SK-N-MC (cell line): ENCODE data around the gene SSPN.

ENCODE experiments used
- DNase-seq: peaks from one replicate; pipeline ENCODE4 v3.0.0-alpha.2; 2011; ENCODE audit warnings: low read depth, low spot score
- H3K27ac ChIP-seq: fragments of 200-600 bp; sonication (generic); 2 replicates; pipeline ENCODE4 v1.5.1; 2016; ENCODE audit warnings: mixed run types
- H3K36me3 ChIP-seq: fragments of 200-600 bp; sonication (generic); 2 replicates; pipeline ENCODE4 v1.6.1; 2017; ENCODE audit warnings: antibody characterized with exemption, low read length, mixed read lengths; ENCODE audit not compliant: insufficient read depth
- H3K4me3 ChIP-seq: fragments of 200-600 bp; sonication (generic); 2 replicates; pipeline ENCODE4 v1.5.1; 2016
- H3K9ac ChIP-seq: fragments of 200-600 bp; sonication (generic); 2 replicates; pipeline ENCODE4 v1.8.0; 2017; ENCODE audit warnings: mixed run types, mixed read lengths; ENCODE audit not compliant: insufficient read length
- H3K9me3 ChIP-seq: fragments of 200-600 bp; sonication (generic); 2 replicates; pipeline ENCODE4 v1.6.1; 2017; ENCODE audit warnings: low read depth, mild to moderate bottlenecking, antibody characterized with exemption, low read length, moderate library complexity, mixed read lengths
- EZH2 ChIP-seq: fragments of 200-600 bp; sonication (generic); IDR thresholded peaks from one replicate; pipeline ENCODE4 v1.6.1; 2017; ENCODE audit warnings: antibody characterized with exemption
- FOXP2 ChIP-seq: optimal IDR thresholded peaks from 2 replicates; pipeline ENCODE3; 2011; ENCODE audit warnings: mild to moderate bottlenecking, moderate library complexity; ENCODE audit not compliant: insufficient read depth; ENCODE audit errors: extremely low read length, control extremely low read depth
- POLR2AphosphoS5 ChIP-seq: IDR thresholded peaks from 2 replicates; pipeline ENCODE4 v1.6.1; 2012; ENCODE audit warnings: mild to moderate bottlenecking, low read depth, low read length, borderline replicate concordance

Gene SSPN

GRCh38 chr12:26179826-26180225 lies 15.5 kb upstream of the SSPN start:
- H3K9me3 ChIP-seq: no peaks in the 10 kb centered on the region
- H3K9ac ChIP-seq: no peak overlapping the region
- DNase-seq: no peak
- H3K4me3 ChIP-seq: no peak overlapping the region
- TF ChIP-seq EZH2: no peak
- no peak overlapping the region for H3K27ac ChIP-seq
- H3K36me3 ChIP-seq: no peaks in the 10 kb centered on the region

- H3K9ac ChIP-seq: no peak overlapping the region
- H3K36me3 ChIP-seq: no peaks in the 10 kb centered on the region
- H3K27ac ChIP-seq: no peak overlapping the region
- H3K4me3 ChIP-seq: no peak overlapping the region
- TF ChIP-seq EZH2: no peak
- TF ChIP-seq FOXP2: no peak
- no peak for TF ChIP-seq POLR2AphosphoS5
- DNase-seq: no peak
- no peaks in the 10 kb centered on the region for H3K9me3 ChIP-seq
Observed at GRCh38 chr12:26182377-26182776, 13.0 kb upstream of the SSPN start.

- no peak for TF ChIP-seq POLR2AphosphoS5
- no peak for TF ChIP-seq FOXP2
- TF ChIP-seq EZH2: no peak
- no peaks in the 10 kb centered on the region for H3K36me3 ChIP-seq
Observed at GRCh38 chr12:26185532-26186320, 9.6 kb upstream of the SSPN start.

GRCh38 chr12:26187014-26187798 lies 8.2 kb upstream of the SSPN start:
- Histone ChIP-seq H3K9me3 (no peaks in the 10 kb centered on the region), H3K9ac (no peak overlapping the region), H3K36me3 (no peaks in the 10 kb centered on the region), H3K27ac (no peak overlapping the region), H3K4me3 (no peak overlapping the region)
- DNase-seq: no peak
- no peak for TF ChIP-seq POLR2AphosphoS5

More at GRCh38 chr12:26185532-26186320, 9.6 kb upstream of the SSPN start:
- no peak overlapping the region for H3K27ac ChIP-seq
- H3K9me3 ChIP-seq: no peaks in the 10 kb centered on the region
- H3K9ac ChIP-seq: no peak overlapping the region
- no peak overlapping the region for H3K4me3 ChIP-seq
- DNase-seq: no peak

- Histone ChIP-seq H3K4me3 (no peak overlapping the region), H3K36me3 (no peaks in the 10 kb centered on the region)
Observed at GRCh38 chr12:26188127-26188526, 7.2 kb upstream of the SSPN start.

GRCh38 chr12:26188641-26189040 lies 6.7 kb upstream of the SSPN start:
- Histone ChIP-seq H3K9ac (no peak overlapping the region), H3K4me3 (no peak overlapping the region), H3K27ac (no peak overlapping the region), H3K9me3 (no peaks in the 10 kb centered on the region), H3K36me3 (no peaks in the 10 kb centered on the region)
- no peak for DNase-seq
- no peak for TF ChIP-seq POLR2AphosphoS5
- no peak for TF ChIP-seq FOXP2
- TF ChIP-seq EZH2: no peak

More at GRCh38 chr12:26188127-26188526, 7.2 kb upstream of the SSPN start:
- no peak overlapping the region for H3K9ac ChIP-seq
- H3K27ac ChIP-seq: no peak overlapping the region
- DNase-seq: no peak
- no peak for TF ChIP-seq POLR2AphosphoS5
- no peak for TF ChIP-seq FOXP2
- TF ChIP-seq EZH2: no peak
- no peaks in the 10 kb centered on the region for H3K9me3 ChIP-seq

GRCh38 chr12:26192142-26192541 lies 3.2 kb upstream of the SSPN start:
- DNase-seq: no peak

GRCh38 chr12:26193539-26193938 lies 1.8 kb upstream of the SSPN start:
- H3K27ac ChIP-seq: no peak overlapping the region
- H3K9me3 ChIP-seq: no peaks in the 10 kb centered on the region
- TF ChIP-seq EZH2: no peak
- TF ChIP-seq FOXP2: no peak
- TF ChIP-seq POLR2AphosphoS5: no peak
- no peaks in the 10 kb centered on the region for H3K36me3 ChIP-seq
- H3K4me3 ChIP-seq: no peak overlapping the region
- DNase-seq: no peak
- H3K9ac ChIP-seq: no peak overlapping the region

More at GRCh38 chr12:26192142-26192541, 3.2 kb upstream of the SSPN start:
- H3K4me3 ChIP-seq: no peak overlapping the region
- no peak overlapping the region for H3K27ac ChIP-seq
- TF ChIP-seq EZH2 (no peak), FOXP2 (no peak), POLR2AphosphoS5 (no peak)
- no peaks in the 10 kb centered on the region for H3K9me3 ChIP-seq
- H3K36me3 ChIP-seq: no peaks in the 10 kb centered on the region
- H3K9ac ChIP-seq: no peak overlapping the region
